Lower leg skin (tissue), 4 donors: ENCODE data around the gene ZEB2. TPM values are rescaled to one million over a fixed set of nuclear protein-coding genes. Genes with fewer than 3 reads are reported as not detected.

ENCODE experiments used
- DNase-seq, 2 donors: peaks; one replicate each; pipeline ENCODE4 v3.0.0-alpha.2; 2019; ENCODE audit warnings: low spot score in 2 of 2
- H3K4me3 ChIP-seq: fragments of 200-600 bp; sonication (generic); 2 replicates; pipeline ENCODE4 v1.5.1; 2017; ENCODE audit warnings: mild to moderate bottlenecking, low read depth; ENCODE audit not compliant: poor library complexity, severe bottlenecking
- POLR2A ChIP-seq, 2 donors: fragments of 450-650 bp; IDR thresholded peaks; one replicate each; pipeline ENCODE4 v1.6.1; 2016 to 2017; ENCODE audit warnings: antibody characterized with exemption in 2 of 2, mild to moderate bottlenecking in 1 of 2, moderate library complexity in 1 of 2
- WGBS, 2 donors: methylation state at CpG; one replicate each; pipeline ENCODE4 v1.1.5; 2018; 5-methylcytosine and 5-hydroxymethylcytosine counted together
- intact Hi-C: fragments of 100-400 bp; cut with DNase I; formaldehyde crosslinking; loops from one replicate; pipeline ENCODE4 v1.15.0; 2023; ENCODE audit warnings: low total_unique reads
- total RNA-seq, 4 donors: library from RNA; depleted of rRNA; stranded (reverse); fragments of >200 nt; gene quantifications; one replicate each; pipeline ENCODE4 v1.1.0, GENCODE V29; 2016
- TF ChIP-seq, protein P1 (sequence below), 3 donors: fragments of 450-650 bp; IDR thresholded peaks; one replicate each; pipeline ENCODE4 v1.5.1; 2016; ENCODE audit warnings: antibody characterized with exemption in 3 of 3, mild to moderate bottlenecking in 3 of 3, moderate library complexity in 2 of 3

Gene ZEB2
- total RNA-seq, 4 donors from 2014 or later = 13.8 to 38.8 (median 30.3) TPM

DNA sequence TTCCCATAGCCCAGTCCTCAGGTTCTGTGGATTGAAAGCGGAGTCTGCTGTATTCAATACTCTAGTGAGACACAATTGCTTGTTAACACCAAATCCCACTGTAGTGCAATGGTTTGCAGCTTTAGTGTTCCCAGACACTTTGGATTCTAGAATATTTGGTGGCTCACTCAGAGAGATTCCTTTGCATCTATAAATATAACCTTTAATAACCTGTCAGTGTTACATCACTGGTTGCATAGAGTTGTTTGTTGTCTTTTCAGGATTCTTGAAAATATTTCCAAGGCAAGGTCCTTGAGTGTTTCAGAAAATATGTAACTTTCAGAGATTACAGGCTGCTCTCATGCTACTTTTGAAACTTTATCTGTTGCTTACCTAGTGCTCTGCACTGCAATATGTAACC is 157.5 kb downstream of the ZEB2 start:
- no peak overlapping the region for H3K4me3 ChIP-seq
- DNase-seq = no peak
- intact Hi-C loops = no loop called here
- WGBS, 2 donors = 97% methylated on average over 1 of the region's 1 CpG
- no peak for TF ChIP-seq POLR2A (IDR thresholded peaks at IDR 0.05)
- TF ChIP-seq, protein P1, sequence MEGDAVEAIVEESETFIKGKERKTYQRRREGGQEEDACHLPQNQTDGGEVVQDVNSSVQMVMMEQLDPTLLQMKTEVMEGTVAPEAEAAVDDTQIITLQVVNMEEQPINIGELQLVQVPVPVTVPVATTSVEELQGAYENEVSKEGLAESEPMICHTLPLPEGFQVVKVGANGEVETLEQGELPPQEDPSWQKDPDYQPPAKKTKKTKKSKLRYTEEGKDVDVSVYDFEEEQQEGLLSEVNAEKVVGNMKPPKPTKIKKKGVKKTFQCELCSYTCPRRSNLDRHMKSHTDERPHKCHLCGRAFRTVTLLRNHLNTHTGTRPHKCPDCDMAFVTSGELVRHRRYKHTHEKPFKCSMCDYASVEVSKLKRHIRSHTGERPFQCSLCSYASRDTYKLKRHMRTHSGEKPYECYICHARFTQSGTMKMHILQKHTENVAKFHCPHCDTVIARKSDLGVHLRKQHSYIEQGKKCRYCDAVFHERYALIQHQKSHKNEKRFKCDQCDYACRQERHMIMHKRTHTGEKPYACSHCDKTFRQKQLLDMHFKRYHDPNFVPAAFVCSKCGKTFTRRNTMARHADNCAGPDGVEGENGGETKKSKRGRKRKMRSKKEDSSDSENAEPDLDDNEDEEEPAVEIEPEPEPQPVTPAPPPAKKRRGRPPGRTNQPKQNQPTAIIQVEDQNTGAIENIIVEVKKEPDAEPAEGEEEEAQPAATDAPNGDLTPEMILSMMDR (IDR thresholded peaks at IDR 0.05) = no peak

GRCh38 chr2:144361742-144362141 is 158.2 kb downstream of the ZEB2 start:
- intact Hi-C loops = no loop called here
- DNase-seq = no peak
- no peak for TF ChIP-seq POLR2A (IDR thresholded peaks at IDR 0.05)
- TF ChIP-seq, protein P1 (IDR thresholded peaks at IDR 0.05) = no peak

GRCh38 chr2:144359684-144360083 is 160.2 kb downstream of the ZEB2 start:
- intact Hi-C loops = no loop called here

More at GRCh38 chr2:144361742-144362141, 158.2 kb downstream of the ZEB2 start:
- H3K4me3 ChIP-seq = no peak overlapping the region

DNA sequence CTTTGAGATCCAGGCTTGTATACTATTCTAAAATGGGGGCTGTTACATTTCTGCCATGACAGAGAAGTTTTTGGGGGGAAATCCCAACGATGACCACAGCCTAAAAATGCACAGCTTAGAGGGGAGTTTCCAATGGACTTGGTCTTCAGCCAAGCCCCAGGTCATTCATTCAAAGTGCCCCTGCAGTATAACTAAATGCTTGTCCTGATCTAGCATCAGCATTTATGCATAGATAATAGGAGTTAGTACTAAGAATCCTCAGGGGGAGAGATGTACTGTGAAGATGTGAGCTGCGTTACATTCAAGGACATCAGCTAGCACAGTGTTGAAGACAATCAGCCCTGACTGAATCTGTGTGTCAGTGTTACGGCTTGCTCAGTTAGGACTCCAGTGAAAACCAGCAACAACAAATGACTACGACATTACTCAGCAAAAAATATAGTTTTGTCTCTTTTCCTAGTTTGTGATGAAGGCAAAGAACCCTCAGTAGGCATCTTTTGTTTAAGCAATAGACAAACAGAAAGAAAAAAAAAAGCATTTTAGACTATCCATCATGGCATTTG is 160.9 kb downstream of the ZEB2 start:
- intact Hi-C loops = no loop called here
- no peak for DNase-seq
- H3K4me3 ChIP-seq = no peak overlapping the region
- WGBS, 2 donors = 79 to 81% methylated on average over 4 of the region's 4 CpGs
- TF ChIP-seq, protein P1 (IDR thresholded peaks at IDR 0.05) = no peak
- TF ChIP-seq POLR2A (IDR thresholded peaks at IDR 0.05) = no peak

More at GRCh38 chr2:144359684-144360083, 160.2 kb downstream of the ZEB2 start:
- no peak for TF ChIP-seq POLR2A (IDR thresholded peaks at IDR 0.05)
- TF ChIP-seq, protein P1 (IDR thresholded peaks at IDR 0.05) = no peak
- H3K4me3 ChIP-seq = no peak overlapping the region
- DNase-seq = no peak
- 94 to 95% methylated on average over 1 of the region's 1 CpG for WGBS, 2 donors

GRCh38 chr2:144358374-144358964 is 161.4 kb downstream of the ZEB2 start:
- intact Hi-C loops = no loop called here
- no peak for TF ChIP-seq POLR2A (IDR thresholded peaks at IDR 0.05)
- TF ChIP-seq, protein P1 (IDR thresholded peaks at IDR 0.05) = no peak
- WGBS, 2 donors = 76% methylated on average over 3 of the region's 3 CpGs
- no peak overlapping the region for H3K4me3 ChIP-seq
- DNase-seq = no peak
